ENCODE data around the gene FZD2. TPM values are rescaled to one million over a fixed set of nuclear protein-coding genes. Genes with fewer than 3 reads are reported as not detected.

FZD2 gene
- total and polyA plus RNA-seq, 2 of the 8 experiments (the other 6 are each of a cell fraction or from before 2014, with no cell fraction given), result 17.6 to 86.7 TPM

- 0 out of 2 replicates have a peak, but pooled peaks have one; percentile 1 for TF ChIP-seq RXRA (IDR thresholded peaks at IDR 0.05; ENCODE audit: insufficient read depth, low read depth, low read length)
- TF ChIP-seq HDAC2 (IDR thresholded peaks at IDR 0.05; ENCODE audit: borderline replicate concordance in 1 of 2, low read depth in 2 of 2, low read length in 2 of 2), result peak; percentile 75 to 85; a peak in 2 of 4 replicates
- no peak for TF ChIP-seq BCL11A (IDR thresholded peaks at IDR 0.05; ENCODE audit: low read depth in 2 of 2, low read length in 2 of 2)
- peak; percentile 93 for TF ChIP-seq CTBP2 (IDR thresholded peaks at IDR 0.05; ENCODE audit: borderline replicate concordance, insufficient read depth, insufficient read length, low read length)
- 0 out of 2 replicates have a peak, but pooled peaks have one; percentile 48 for TF ChIP-seq SP4 (IDR thresholded peaks at IDR 0.05; ENCODE audit: low read length)
- TF ChIP-seq JUND (IDR thresholded peaks at IDR 0.05; ENCODE audit: low read length), result 0 out of 2 replicates have a peak, but pooled peaks have one; percentile 6
- peak; percentile 8 to 95; a peak in 2 of 3 replicates for TF ChIP-seq EP300 (IDR thresholded peaks at IDR 0.05; ENCODE audit: borderline replicate concordance in 1 of 2, low read depth in 2 of 2, low read length in 2 of 2)
- TF ChIP-seq TCF12 (IDR thresholded peaks at IDR 0.05; ENCODE audit: low read depth, low read length), result peak; percentile 89
- no peak for TF ChIP-seq CHD1 (IDR thresholded peaks at IDR 0.05; ENCODE audit: low read depth, low read length)
- TF ChIP-seq ATF2 (IDR thresholded peaks at IDR 0.05; ENCODE audit: low read length), result peak; percentile 43; the same call in 1 of the 2 replicates
- TF ChIP-seq RAD21 (IDR thresholded peaks at IDR 0.05 in 1 of 2, conservative IDR thresholded peaks at IDR 0.05 in 1 of 2; ENCODE audit: low read depth in 2 of 2, low read length in 2 of 2), result peak in 1 of 2 experiments; percentile 42; a peak in 2 of 4 replicates
- peak; percentile 75; the same call in 1 of the 2 replicates for TF ChIP-seq TEAD4 (IDR thresholded peaks at IDR 0.05; ENCODE audit: low read depth, low read length)
- peak; percentile 78 for TF ChIP-seq ASH2L (IDR thresholded peaks at IDR 0.05; ENCODE audit: low read length)
- TF ChIP-seq NANOG (IDR thresholded peaks at IDR 0.05; ENCODE audit: insufficient read depth, low read depth, low read length, poor library complexity, severe bottlenecking), result peak; percentile 85
- TF ChIP-seq POU5F1 (IDR thresholded peaks at IDR 0.05; ENCODE audit: low read depth, low read length), result no peak
- no peak for TF ChIP-seq CTCF (IDR thresholded peaks at IDR 0.05; ENCODE audit: control extremely low read depth in 1 of 3, insufficient read depth in 1 of 3, low read depth in 1 of 3, low read length in 3 of 3)
- TF ChIP-seq SIX5 (IDR thresholded peaks at IDR 0.05; ENCODE audit: low read depth, low read length), result no peak
- peak; percentile 70 for TF ChIP-seq MAX (IDR thresholded peaks at IDR 0.05)
Observed at GRCh38 chr17:44539673-44540072, 17.6 kb upstream of the FZD2 start (continued).

Data from H1 (cell line).